ENCODE data around the gene TAP1. TPM values are rescaled to one million over a fixed set of nuclear protein-coding genes. Genes with fewer than 3 reads are reported as not detected.
A peak's percentile ranks its signal among the peaks of the same experiment; 100 is the strongest.

Gene TAP1
- total and polyA plus RNA-seq, 2 of the 4 experiments (the other 2 are of a cell fraction) = 20.1 to 27.6 TPM

DNA sequence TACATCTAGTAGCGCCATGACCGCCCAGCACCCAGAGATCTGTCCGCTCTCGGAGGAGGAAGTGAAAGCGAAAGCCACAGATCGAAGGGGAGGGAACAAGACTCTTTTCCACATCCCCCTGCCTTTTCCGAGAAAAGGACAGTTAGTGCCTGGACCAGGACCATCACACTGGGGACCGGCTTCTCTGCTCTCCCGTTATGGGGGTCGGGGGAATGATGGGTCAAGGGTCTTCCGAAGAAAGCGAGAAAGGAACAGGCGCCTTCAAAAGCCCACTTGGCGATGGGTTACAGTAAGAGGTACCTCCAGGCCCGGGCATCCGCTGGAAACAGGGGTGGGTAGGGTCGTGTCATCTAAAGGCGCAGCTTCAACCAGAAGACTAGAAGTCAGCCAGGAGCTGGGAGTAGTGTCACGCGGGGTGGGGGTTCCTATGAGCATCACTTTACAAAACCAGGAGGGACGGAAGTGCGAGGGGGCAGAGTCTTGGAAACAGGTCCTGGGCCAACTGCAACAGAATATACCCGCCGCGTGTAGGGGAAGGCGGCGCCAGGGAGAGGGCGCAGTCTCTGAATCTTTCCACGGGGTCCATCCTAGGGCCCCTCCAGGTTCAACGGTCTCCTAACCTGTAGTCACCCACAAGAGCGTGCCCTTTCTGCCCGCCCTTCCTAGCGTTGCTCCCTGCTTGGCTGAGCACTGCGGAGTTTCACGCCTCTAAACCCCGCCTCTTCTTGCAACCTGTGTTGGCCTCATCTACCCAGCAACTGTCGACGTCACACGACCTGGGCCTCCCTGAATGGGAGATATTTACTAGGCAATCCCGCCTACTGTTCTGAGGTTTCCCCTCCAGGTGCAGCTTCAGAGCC is 9.3 kb downstream of the TAP1 start, which contains the start of gene PSMB8:
Gene PSMB8 (minus strand): TSS at position 69 of the 860 bp plus-strand sequence. CDS start 51 bp downstream, at position 18.
- no TSS peak for BruUV-seq (replicated peaks)
- CTCF ChIA-PET = interaction anchor here (2.5 kb wide), 1 partner anchor 24 kb away, joined by 8 read pairs; no protein-coding TSS in a partner anchor
- no peaks in the 10 kb centered on the region for H3K27me3 ChIP-seq (ENCODE audit: control insufficient read depth, insufficient read depth, low read length)
- H3K9me3 ChIP-seq (ENCODE audit: control insufficient read depth, insufficient read depth, low read length) = no peaks in the 10 kb centered on the region
- H3K4me3 ChIP-seq (ENCODE audit: insufficient read depth, low read depth, low read length) = peak within 1 kb of the TSS; percentile 73
- POLR2A ChIA-PET (ENCODE audit: unreplicated experiment) = no interaction called here
- peak within 1 kb of the TSS; percentile 50 for H3K18ac ChIP-seq (ENCODE audit: low read depth, low read length)
- H3K36me3 ChIP-seq (ENCODE audit: control insufficient read depth, insufficient read depth, low read length) = peaks cover 24% of the 10 kb centered on the region
- peak within 1 kb of the TSS; percentile 67 for H3K27ac ChIP-seq (ENCODE audit: insufficient read depth, low read length)
- H2AFZ ChIP-seq (replicated peaks; ENCODE audit: low read length, poor library complexity) = peak within 1 kb of the TSS; percentile 94
- peak within 1 kb of the TSS; percentile 31 to 92 for H4K8ac ChIP-seq (ENCODE audit: low read depth in 2 of 2, low read length in 2 of 2)
- 0% methylated on average over 22 of the region's 40 CpGs; no CpG with 5 or more reads in 1 of the 2 experiments for WGBS, 2 experiments (ENCODE audit: extremely low coverage in 2 of 2, insufficient read length in 1 of 2)
- peak within 1 kb of the TSS; percentile 98 for H3K4ac ChIP-seq (ENCODE audit: low read depth, low read length)
- H3K79me1 ChIP-seq (ENCODE audit: low read depth in 1 of 2, low read length in 2 of 2) = peaks cover 0 to 25% of the 10 kb centered on the region in 2 experiments; a peak in 2 of 4 replicates
- dilution Hi-C loops (cut with HindIII; ENCODE audit: low sequenced_read_pairs, unreplicated experiment) = no loop called here
- DNase-seq (peak; percentile 90), ATAC-seq (ENCODE audit: low read depth) (peak; percentile 94)
- peak within 1 kb of the TSS; percentile 66 for H2AK5ac ChIP-seq (ENCODE audit: low read depth, low read length)
- no peaks in the 10 kb centered on the region for H4K20me1 ChIP-seq (ENCODE audit: insufficient read depth, low read length)
- H3K4me2 ChIP-seq (ENCODE audit: low read depth, low read length) = peak within 1 kb of the TSS; percentile 81
- peak within 1 kb of the TSS; percentile 81 for H3K9ac ChIP-seq (ENCODE audit: low read depth, low read length)
- peak within 1 kb of the TSS; percentile 98 for H2AK9ac ChIP-seq (replicated peaks; ENCODE audit: low read depth, low read length, poor library complexity)
- H4K91ac ChIP-seq (ENCODE audit: insufficient read depth, low read depth, low read length) = peak within 1 kb of the TSS; percentile 87
- H3K9me1 ChIP-seq (ENCODE audit: insufficient read depth, low read length) = peaks cover 9% of the 10 kb centered on the region; the same call in 1 of the 2 replicates
- peak within 1 kb of the TSS; percentile 50; the same call in 2 of the 3 replicates for H2BK15ac ChIP-seq (ENCODE audit: low read depth, low read length)
- H2BK20ac ChIP-seq (ENCODE audit: low read depth, low read length) = peak within 1 kb of the TSS; percentile 68
- H2BK5ac ChIP-seq (ENCODE audit: low read depth, low read length, poor library complexity, severe bottlenecking) = peak within 1 kb of the TSS; percentile 74
- H4K5ac ChIP-seq (ENCODE audit: low read depth, low read length) = peak within 1 kb of the TSS; percentile 57
- intact Hi-C loops (cut with micrococcal nuclease) = loop anchor here (1.0 to 2.0 kb wide), 2 partner anchors 10 to 129 kb away; partner anchors contain the start of gene PSMB9
- peak within 1 kb of the TSS; percentile 98 for H3K14ac ChIP-seq (replicated peaks; ENCODE audit: low read depth, low read length)
- H3K4me1 ChIP-seq (ENCODE audit: control insufficient read depth, insufficient read depth, low read length) = 0 out of 2 replicates have a peak, but pooled peaks cover 2% of the 10 kb centered on the region
- H2BK120ac ChIP-seq (ENCODE audit: low read depth, low read length) = peak within 1 kb of the TSS; percentile 90
- peak within 1 kb of the TSS; percentile 88 for H3K56ac ChIP-seq (ENCODE audit: extremely low read depth, insufficient read depth, low read length)
- in situ Hi-C loops (cut with MboI; ENCODE audit: low sequenced_read_pairs) = no loop called here
- H3K23ac ChIP-seq (ENCODE audit: low read depth, low read length) = peak within 1 kb of the TSS; percentile 98
- TF ChIP-seq, protein P1, sequence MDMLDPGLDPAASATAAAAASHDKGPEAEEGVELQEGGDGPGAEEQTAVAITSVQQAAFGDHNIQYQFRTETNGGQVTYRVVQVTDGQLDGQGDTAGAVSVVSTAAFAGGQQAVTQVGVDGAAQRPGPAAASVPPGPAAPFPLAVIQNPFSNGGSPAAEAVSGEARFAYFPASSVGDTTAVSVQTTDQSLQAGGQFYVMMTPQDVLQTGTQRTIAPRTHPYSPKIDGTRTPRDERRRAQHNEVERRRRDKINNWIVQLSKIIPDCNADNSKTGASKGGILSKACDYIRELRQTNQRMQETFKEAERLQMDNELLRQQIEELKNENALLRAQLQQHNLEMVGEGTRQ (IDR thresholded peaks at IDR 0.05; ENCODE audit: low read depth, low read length) = 0 out of 2 replicates have a peak, but pooled peaks have one; percentile 2
- TF ChIP-seq RCOR1 (IDR thresholded peaks at IDR 0.05; ENCODE audit: insufficient replicate concordance, low read length) (no peak), CHD1 (IDR thresholded peaks at IDR 0.05; ENCODE audit: low read depth, low read length) (no peak), NFE2L2 (IDR thresholded peaks at IDR 0.05; ENCODE audit: low read depth, low read length) (no peak), BHLHE40 (IDR thresholded peaks at IDR 0.05; ENCODE audit: low read depth, low read length) (no peak), MXI1 (IDR thresholded peaks at IDR 0.05; ENCODE audit: borderline replicate concordance, low read depth, low read length) (0 out of 2 replicates have a peak, but pooled peaks have one; percentile 33), RAD21 (IDR thresholded peaks at IDR 0.05; ENCODE audit: low read length) (no peak), MAZ (IDR thresholded peaks at IDR 0.05; ENCODE audit: borderline replicate concordance, low read depth, low read length) (no peak; the same call in 1 of the 2 replicates), POLR2A (IDR thresholded peaks at IDR 0.05; ENCODE audit: low read depth, low read length) (peak; percentile 27; the same call in 1 of the 2 replicates), RFX5 (IDR thresholded peaks at IDR 0.05; ENCODE audit: low read depth, low read length) (peak; percentile 99)
- TF ChIP-seq, protein P2, sequence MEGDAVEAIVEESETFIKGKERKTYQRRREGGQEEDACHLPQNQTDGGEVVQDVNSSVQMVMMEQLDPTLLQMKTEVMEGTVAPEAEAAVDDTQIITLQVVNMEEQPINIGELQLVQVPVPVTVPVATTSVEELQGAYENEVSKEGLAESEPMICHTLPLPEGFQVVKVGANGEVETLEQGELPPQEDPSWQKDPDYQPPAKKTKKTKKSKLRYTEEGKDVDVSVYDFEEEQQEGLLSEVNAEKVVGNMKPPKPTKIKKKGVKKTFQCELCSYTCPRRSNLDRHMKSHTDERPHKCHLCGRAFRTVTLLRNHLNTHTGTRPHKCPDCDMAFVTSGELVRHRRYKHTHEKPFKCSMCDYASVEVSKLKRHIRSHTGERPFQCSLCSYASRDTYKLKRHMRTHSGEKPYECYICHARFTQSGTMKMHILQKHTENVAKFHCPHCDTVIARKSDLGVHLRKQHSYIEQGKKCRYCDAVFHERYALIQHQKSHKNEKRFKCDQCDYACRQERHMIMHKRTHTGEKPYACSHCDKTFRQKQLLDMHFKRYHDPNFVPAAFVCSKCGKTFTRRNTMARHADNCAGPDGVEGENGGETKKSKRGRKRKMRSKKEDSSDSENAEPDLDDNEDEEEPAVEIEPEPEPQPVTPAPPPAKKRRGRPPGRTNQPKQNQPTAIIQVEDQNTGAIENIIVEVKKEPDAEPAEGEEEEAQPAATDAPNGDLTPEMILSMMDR (conservative IDR thresholded peaks at IDR 0.05; ENCODE audit: low read depth, low read length) = 0 out of 2 replicates have a peak, but pooled peaks have one; percentile 19
- TF ChIP-seq, protein P3, sequence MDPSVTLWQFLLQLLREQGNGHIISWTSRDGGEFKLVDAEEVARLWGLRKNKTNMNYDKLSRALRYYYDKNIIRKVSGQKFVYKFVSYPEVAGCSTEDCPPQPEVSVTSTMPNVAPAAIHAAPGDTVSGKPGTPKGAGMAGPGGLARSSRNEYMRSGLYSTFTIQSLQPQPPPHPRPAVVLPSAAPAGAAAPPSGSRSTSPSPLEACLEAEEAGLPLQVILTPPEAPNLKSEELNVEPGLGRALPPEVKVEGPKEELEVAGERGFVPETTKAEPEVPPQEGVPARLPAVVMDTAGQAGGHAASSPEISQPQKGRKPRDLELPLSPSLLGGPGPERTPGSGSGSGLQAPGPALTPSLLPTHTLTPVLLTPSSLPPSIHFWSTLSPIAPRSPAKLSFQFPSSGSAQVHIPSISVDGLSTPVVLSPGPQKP (IDR thresholded peaks at IDR 0.05; ENCODE audit: borderline replicate concordance, low read depth, low read length) = no peak
